GM23338 (cell line): Measurements from ENCODE around the gene PIMREG. TPM values are rescaled to one million over a fixed set of nuclear protein-coding genes. Genes with fewer than 3 reads are reported as not detected.

Source experiments
- ATAC-seq: fragments of 200-7000 bp; cut with Tn5 transposase; 3 replicates; pipeline ENCODE4 v1.9.1; 2020
- DNase-seq: peaks from one replicate; pipeline ENCODE4 v3.0.0-alpha.2; 2015; ENCODE audit warnings: low spot score
- H2AFZ ChIP-seq: fragments of 200-600 bp; sonication (generic); 2 replicates; pipeline ENCODE4 v1.8.0; 2016; ENCODE audit warnings: antibody characterized with exemption, mild to moderate bottlenecking, moderate library complexity
- H3F3A ChIP-seq: fragments of 200-600 bp; sonication (generic); replicated peaks from 2 replicates; pipeline ENCODE4 v1.8.0; 2017; ENCODE audit warnings: antibody characterized with exemption, mixed run types, low read depth
- H3K27ac ChIP-seq: fragments of 200-600 bp; sonication (generic); 2 replicates; pipeline ENCODE4 v1.6.1; 2016; ENCODE audit warnings: low read depth
- H3K27me3 ChIP-seq: fragments of 200-600 bp; sonication (generic); 2 replicates; pipeline ENCODE4 v1.8.0; 2016; ENCODE audit warnings: mild to moderate bottlenecking, mixed run types, moderate library complexity; ENCODE audit not compliant: insufficient read depth
- H3K36me3 ChIP-seq: fragments of 200-600 bp; sonication (generic); 2 replicates; pipeline ENCODE4 v1.8.0; 2016; ENCODE audit warnings: mild to moderate bottlenecking; ENCODE audit not compliant: insufficient read depth
- H3K4me1 ChIP-seq: fragments of 200-600 bp; sonication (generic); 2 replicates; pipeline ENCODE4 v1.8.0; 2016; ENCODE audit warnings: mild to moderate bottlenecking, moderate library complexity; ENCODE audit not compliant: insufficient read depth
- H3K4me2 ChIP-seq: fragments of 200-600 bp; sonication (generic); 2 replicates; pipeline ENCODE4 v1.7.1; 2017; ENCODE audit warnings: mixed run types
- H3K4me3 ChIP-seq: fragments of 200-600 bp; sonication (generic); 2 replicates; pipeline ENCODE4 v1.6.1; 2016; ENCODE audit warnings: mixed run types
- H3K79me2 ChIP-seq: fragments of 200-600 bp; sonication (generic); replicated peaks from 2 replicates; pipeline ENCODE4 v1.8.0; 2017; ENCODE audit warnings: mild to moderate bottlenecking; ENCODE audit not compliant: insufficient read depth
- H3K9me2 ChIP-seq: fragments of 200-600 bp; sonication (generic); 2 replicates; pipeline ENCODE4 v1.8.0; 2017; ENCODE audit not compliant: insufficient read depth
- H4K20me1 ChIP-seq: fragments of 200-600 bp; sonication (generic); replicated peaks from 2 replicates; pipeline ENCODE4 v1.8.0; 2017; ENCODE audit warnings: mild to moderate bottlenecking; ENCODE audit not compliant: insufficient read depth
- H3K27ac Mint-ChIP-seq: 2 replicates; pipeline ENCODE4 v1.8.0; 2020; ENCODE audit warnings: inconsistent platforms, mild to moderate bottlenecking, moderate library complexity, mixed read lengths
- H3K27me3 Mint-ChIP-seq: 3 replicates; pipeline ENCODE4 v1.8.0; 2022; ENCODE audit warnings: low read depth, mild to moderate bottlenecking, moderate library complexity, mixed read lengths, inconsistent platforms; ENCODE audit not compliant: insufficient read depth, poor library complexity
- H3K36me3 Mint-ChIP-seq: 3 replicates; pipeline ENCODE4 v1.8.0; 2021; ENCODE audit warnings: low read depth, mild to moderate bottlenecking, inconsistent platforms, moderate library complexity, mixed read lengths
- H3K4me1 Mint-ChIP-seq: 3 replicates; pipeline ENCODE4 v1.8.0; 2020; ENCODE audit warnings: mild to moderate bottlenecking, inconsistent platforms, mixed read lengths
- H3K4me3 Mint-ChIP-seq: 3 replicates; pipeline ENCODE4 v1.8.0; 2021; ENCODE audit warnings: moderate library complexity, mild to moderate bottlenecking, inconsistent platforms, mixed read lengths
- H3K9me3 Mint-ChIP-seq: 3 replicates; pipeline ENCODE4 v1.8.0; 2020; ENCODE audit warnings: moderate library complexity, mild to moderate bottlenecking, inconsistent platforms, mixed read lengths
- CREB1 ChIP-seq: fragments of 250-450 bp; sonication (Bioruptor Pico); IDR thresholded peaks from 2 replicates; pipeline ENCODE4 v1.5.0; 2020; ENCODE audit warnings: low read depth, mild to moderate bottlenecking, moderate library complexity
- CTCF ChIP-seq, 2 experiments: fragments of 200-600 bp in 1 of 2; sonication (generic) in 1 of 2; conservative IDR thresholded peaks; 2 replicates each; pipeline versions ENCODE4 v1.5.1 to v1.6.1; 2016 to 2017; ENCODE audit warnings: antibody characterized with exemption in 2 of 2, low read depth in 2 of 2, mild to moderate bottlenecking in 2 of 2, moderate library complexity in 1 of 2
- ETS1 ChIP-seq: IDR thresholded peaks from 2 replicates; pipeline ENCODE4 v1.6.1; 2016; ENCODE audit warnings: antibody characterized with exemption
- EZH2 ChIP-seq: fragments of 200-600 bp; sonication (generic); IDR thresholded peaks from one replicate; pipeline ENCODE4 v1.8.0; 2017; ENCODE audit warnings: antibody characterized with exemption, mild to moderate bottlenecking, low read depth; ENCODE audit not compliant: unreplicated experiment
- EZH2phosphoT487 ChIP-seq: fragments of 200-600 bp; sonication (generic); IDR thresholded peaks from one replicate; pipeline ENCODE4 v1.8.1; 2018; ENCODE audit warnings: antibody characterized with exemption; ENCODE audit not compliant: unreplicated experiment
- JUNB ChIP-seq: IDR thresholded peaks from one replicate; pipeline ENCODE4 v1.6.1; 2016; ENCODE audit warnings: antibody characterized with exemption; ENCODE audit not compliant: unreplicated experiment
- NANOG ChIP-seq: IDR thresholded peaks from 2 replicates; pipeline ENCODE4 v1.6.1; 2016; ENCODE audit warnings: antibody characterized with exemption, borderline replicate concordance
- POLR2AphosphoS5 ChIP-seq: IDR thresholded peaks from 2 replicates; pipeline ENCODE4 v1.6.1; 2016; ENCODE audit warnings: antibody characterized with exemption, low read depth
- REST ChIP-seq: IDR thresholded peaks from one replicate; pipeline ENCODE4 v1.6.1; 2018; ENCODE audit warnings: antibody characterized with exemption; ENCODE audit not compliant: unreplicated experiment
- STAT1 ChIP-seq: IDR thresholded peaks from one replicate; pipeline ENCODE4 v1.6.1; 2016; ENCODE audit warnings: antibody characterized with exemption; ENCODE audit not compliant: unreplicated experiment
- ZNF114 ChIP-seq: fragments of 250-450 bp; sonication (Bioruptor Pico); IDR thresholded peaks from 2 replicates; pipeline ENCODE4 v1.5.0; 2020; ENCODE audit warnings: mild to moderate bottlenecking, moderate library complexity
- ZNF331 ChIP-seq: fragments of 250-450 bp; sonication (Bioruptor Pico); IDR thresholded peaks from 2 replicates; pipeline ENCODE4 v1.5.0; 2020; ENCODE audit warnings: low read depth, mild to moderate bottlenecking, moderate library complexity
- polyA plus RNA-seq: library from polyadenylated mRNA; unstranded; fragments of >200 nt; fragmentation: Nextera tagmentation; extraction: Ambion mirVana; gene quantifications from 2 replicates; pipeline ENCODE4 v1.2.1, GENCODE V29; 2016
- total RNA-seq: library from RNA; depleted of rRNA; stranded (reverse); fragments of >200 nt; shearing (Covaris generic); gene quantifications from 2 replicates; pipeline ENCODE4 v1.2.3, GENCODE V29; 2014

PIMREG gene
- total and polyA plus RNA-seq, 2 experiments from 2014 or later = 87.8 to 144 TPM

GRCh38 chr17:6444571-6445335 lies 498 bp downstream of the PIMREG start:
- H3K27ac ChIP-seq = no peak overlapping the region
- ATAC-seq (peak; percentile 1), DNase-seq (peak; percentile 33)
- peaks cover 9% of the 10 kb centered on the region; the same call in 1 of the 2 replicates for H3F3A ChIP-seq
- 0 out of 2 replicates have a peak overlapping the region, but pooled peaks have one; percentile 43 for H2AFZ ChIP-seq
- H3K27me3 ChIP-seq = no peaks in the 10 kb centered on the region
- H3K36me3 Mint-ChIP-seq = peaks cover 60% of the 10 kb centered on the region
- TF ChIP-seq JUNB (no peak), NANOG (no peak), EZH2 (no peak), ZNF331 (CRISPR knock-in tag) (no peak), ETS1 (no peak), CTCF (conservative IDR thresholded peaks at IDR 0.05; ENCODE audit: low read depth in 2 of 2) (no peak), CREB1 (CRISPR knock-in tag) (no peak), ZNF114 (CRISPR knock-in tag) (no peak), STAT1 (no peak), EZH2phosphoT487 (no peak), REST (no peak), POLR2AphosphoS5 (no peak)
- H3K36me3 ChIP-seq = peaks cover 27% of the 10 kb centered on the region
- peaks cover 9% of the 10 kb centered on the region; the same call in 1 of the 2 replicates for H4K20me1 ChIP-seq
- H3K79me2 ChIP-seq = peaks cover 24% of the 10 kb centered on the region
- H3K4me2 ChIP-seq = peak overlapping the region; percentile 94
- peak overlapping the region; percentile 96 for H3K27ac Mint-ChIP-seq
- H3K4me1 Mint-ChIP-seq = peaks cover 41% of the 10 kb centered on the region
- peak overlapping the region; percentile 94 for H3K4me3 ChIP-seq
- H3K9me3 Mint-ChIP-seq = peaks cover 12% of the 10 kb centered on the region
- no peaks in the 10 kb centered on the region for H3K9me2 ChIP-seq
- H3K4me1 ChIP-seq = peaks cover 25% of the 10 kb centered on the region
- peak overlapping the region; percentile 97 for H3K4me3 Mint-ChIP-seq
- H3K27me3 Mint-ChIP-seq = peaks cover 22% of the 10 kb centered on the region
